ENCODE measurements around the gene SAC3D1.
"Not testable (repeated sequence)": the region's sequence is repeated elsewhere in the genome, so short reads cannot be mapped to it uniquely, and the experiment has no call there.

SAC3D1 gene

DNA sequence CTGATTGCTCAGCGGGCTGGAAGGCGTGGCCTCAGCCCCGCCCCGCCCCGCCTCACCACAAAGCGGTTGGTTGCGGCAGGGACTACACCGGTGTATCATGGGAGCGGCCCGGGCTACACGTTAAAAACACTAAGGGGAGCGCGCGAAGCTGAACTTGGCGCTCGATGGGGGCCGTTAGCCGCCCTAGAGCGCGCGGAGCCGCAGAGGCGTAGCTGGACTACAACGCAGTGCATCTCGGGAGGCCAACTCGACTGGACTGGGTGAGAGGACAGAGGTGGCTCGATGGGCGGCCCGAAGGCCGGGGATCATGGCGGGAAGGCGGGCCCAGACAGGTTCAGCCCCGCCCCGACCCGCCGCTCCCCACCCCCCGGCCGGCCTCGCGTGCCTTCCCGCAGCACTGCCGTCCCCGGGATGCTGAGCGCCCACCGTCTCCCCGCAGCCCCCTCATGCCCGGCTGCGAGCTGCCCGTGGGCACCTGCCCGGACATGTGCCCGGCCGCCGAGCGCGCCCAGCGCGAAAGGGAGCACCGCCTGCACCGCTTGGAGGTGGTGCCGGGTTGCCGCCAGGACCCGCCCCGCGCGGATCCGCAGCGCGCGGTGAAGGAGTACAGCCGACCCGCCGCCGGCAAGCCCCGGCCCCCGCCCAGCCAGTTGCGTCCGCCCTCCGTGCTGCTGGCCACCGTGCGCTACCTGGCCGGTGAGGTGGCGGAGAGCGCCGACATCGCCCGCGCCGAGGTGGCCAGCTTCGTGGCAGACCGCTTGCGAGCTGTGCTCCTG, at the start of gene SAC3D1:
TSS of gene SAC3D1 (plus strand) at position 364 of the 776 bp plus-strand sequence. CDS start at position 447, 83 bp downstream.
- DNase-seq (ENCODE audit: low read depth in 2 of 2): peak; percentile 76 to 79

DNA sequence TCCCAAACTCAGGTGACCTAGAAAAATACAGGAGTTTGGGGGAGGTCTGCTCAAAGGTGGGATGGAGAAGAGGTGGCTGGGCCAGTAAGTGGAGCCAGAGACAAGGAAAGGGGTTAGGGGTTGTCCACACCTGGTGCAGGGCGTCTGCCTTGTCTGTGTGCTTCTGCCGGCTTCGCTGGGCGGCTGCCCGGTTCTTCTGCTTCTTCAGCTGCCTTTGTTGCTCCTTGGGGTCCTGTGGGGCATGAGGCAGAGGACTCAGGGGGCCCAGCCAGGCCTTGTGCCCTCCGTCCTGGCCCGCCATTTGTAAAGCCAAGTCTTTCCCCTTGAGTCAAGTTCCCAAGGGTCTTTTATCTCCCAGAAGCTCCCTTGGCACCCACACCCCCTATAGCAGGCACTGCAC, 46.7 kb upstream of the SAC3D1 start:
- no peak for DNase-seq (ENCODE audit: low read depth in 2 of 2)

DNA sequence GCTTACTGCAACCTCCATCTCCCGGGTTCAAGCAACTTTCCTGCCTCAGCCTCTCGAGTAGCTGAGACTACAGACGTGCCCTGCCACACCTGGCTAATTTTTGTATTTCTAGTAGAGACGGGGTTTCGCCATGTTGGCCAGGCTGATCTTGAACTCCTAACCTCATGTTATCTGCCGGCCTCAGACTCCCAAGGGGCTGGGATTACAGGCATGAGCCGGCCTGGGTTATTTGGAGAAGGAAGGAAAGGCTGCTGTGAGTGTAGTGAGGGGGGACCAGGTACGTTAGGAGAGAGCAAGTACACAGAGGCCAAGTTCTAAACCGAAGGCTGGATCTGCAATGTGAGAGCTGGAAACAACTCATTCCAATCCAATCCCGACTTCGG, 44.7 kb upstream of the SAC3D1 start:
- no peak for DNase-seq (ENCODE audit: low read depth in 2 of 2)

DNA sequence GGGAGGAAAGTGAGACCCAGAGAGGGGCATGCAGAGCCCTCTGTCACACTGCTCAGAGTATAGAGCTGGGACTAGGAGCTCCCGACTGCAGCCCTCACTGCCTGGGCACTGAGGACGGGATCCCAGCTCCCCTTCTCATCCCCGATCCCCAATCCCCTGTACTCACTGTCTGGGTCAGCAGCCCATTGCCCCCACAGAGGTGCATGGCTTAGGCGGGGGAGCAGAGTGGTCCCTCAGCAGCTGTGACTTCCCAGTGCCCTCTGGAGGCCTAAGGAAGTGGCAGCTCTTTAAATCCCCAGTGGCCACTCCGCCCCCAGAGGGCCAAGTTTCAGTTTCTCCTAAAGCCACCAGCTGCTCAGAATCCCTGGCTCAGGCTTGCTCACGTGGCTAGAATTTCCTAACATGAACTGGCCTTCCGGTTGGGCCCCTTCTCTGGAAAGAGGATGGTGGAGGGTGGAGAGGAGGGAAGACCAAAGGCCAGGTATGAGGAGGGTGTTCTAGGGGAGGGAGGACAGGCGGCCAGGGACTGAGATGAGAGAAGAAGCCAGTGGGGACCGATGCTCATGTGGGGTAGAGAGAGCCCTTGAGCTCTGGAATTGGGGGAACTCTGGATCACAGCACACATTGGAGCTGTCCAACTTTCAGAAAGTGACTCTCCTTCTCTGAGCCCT, 44.2 kb upstream of the SAC3D1 start, which contains the start of gene BATF2:
TSS of gene BATF2 (minus strand) at position 262 of the 671 bp plus-strand sequence. CDS start at position 205, 57 bp downstream.
- DNase-seq (ENCODE audit: low read depth in 2 of 2): no peak

DNA sequence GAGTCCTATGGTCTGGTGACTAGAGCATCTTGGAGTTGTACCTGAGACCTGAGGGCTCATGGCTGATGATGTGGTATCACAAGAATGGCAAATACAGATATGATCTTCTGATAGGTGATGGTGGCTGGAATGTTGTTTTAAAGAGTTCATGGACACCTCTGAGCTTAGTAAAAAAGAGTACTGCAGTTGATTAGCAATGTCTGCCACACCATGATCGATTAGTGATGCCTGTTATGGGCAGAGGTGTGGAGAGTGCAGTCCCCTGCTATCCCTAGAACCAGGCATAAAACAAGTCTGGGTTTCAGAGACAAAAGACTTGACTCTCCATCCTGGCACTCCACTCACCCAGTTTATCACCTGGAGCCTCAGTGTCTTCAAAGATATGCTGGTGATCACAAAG, 42.9 kb upstream of the SAC3D1 start:
- no peak for DNase-seq (ENCODE audit: low read depth in 2 of 2)

DNA sequence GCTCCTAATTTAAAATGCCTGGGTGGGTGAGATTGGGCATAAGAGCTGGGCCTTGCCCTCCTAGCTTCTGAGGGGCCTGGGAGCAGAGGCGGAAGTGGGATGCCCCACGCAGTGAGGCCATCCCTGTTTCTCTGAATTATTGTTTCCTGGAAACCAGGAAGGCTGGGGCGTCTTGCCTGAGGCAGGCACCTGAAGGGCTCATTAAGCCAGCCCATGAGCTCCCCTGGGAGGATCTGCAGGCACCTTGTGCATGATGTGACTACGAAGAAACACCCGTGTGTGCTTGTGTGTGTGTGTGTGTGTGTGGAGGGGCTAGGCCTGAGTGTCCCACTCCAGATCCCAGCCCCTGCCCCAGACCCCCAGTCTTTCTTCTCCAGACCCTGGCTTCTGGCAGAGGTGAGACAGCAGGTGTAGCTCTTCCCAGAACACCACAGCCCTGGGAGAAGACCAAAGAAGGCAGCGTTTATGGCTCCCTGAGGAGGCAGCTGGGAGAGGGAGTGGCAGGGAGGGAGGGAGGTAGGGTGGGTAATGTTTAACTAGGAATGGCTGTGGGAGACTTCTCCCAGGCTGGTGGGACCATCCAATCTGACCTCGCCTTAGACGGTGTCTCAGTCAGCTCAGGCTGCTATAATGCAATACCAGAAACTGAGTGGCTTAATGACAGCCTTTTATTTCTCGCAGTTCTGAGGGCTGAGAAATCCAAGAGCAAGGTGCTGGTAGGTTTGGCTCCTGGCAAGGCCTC, 42.1 kb upstream of the SAC3D1 start:
- no peak for DNase-seq (ENCODE audit: low read depth in 2 of 2)

DNA sequence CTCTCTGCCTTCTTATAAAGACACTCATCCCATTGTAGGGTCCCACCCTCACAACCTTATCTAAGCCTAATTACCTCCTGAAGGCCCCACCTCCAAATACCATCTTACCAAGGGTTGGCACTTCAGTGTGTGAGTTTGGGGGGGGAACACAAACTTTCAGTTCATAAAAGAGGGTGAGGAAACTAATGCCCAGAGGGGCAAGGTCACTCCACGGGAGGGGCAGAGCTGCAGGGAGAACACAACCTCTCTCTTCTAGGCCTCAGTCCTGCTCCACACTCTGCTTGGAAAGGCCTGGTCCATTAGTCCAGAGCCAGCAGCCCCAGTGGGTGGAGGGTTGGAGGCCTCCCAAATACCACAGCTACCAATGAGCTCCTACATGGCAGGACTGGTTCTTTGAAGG, 41.5 kb upstream of the SAC3D1 start:
- no peak for DNase-seq (ENCODE audit: low read depth in 2 of 2)

DNA sequence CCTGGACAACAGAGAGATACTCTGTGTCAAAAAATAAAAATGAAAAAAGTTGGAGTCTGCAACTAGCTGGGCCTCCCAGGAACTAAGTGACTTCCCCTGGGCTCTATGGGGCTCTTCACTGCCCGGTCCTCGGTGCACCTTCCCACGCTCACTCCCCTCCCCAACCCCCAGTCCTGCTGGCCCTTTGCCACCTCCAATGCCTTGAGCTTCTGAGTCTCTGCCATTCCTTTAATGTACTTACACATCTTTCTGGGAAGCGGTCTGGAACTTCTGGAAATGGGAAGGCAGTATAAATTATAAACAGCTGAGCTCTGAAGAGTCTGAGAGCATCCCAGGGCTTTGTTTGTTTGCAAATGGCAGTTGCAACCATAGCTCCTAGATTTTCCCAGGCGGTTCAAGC, 38.3 kb upstream of the SAC3D1 start:
- no peak for DNase-seq (ENCODE audit: low read depth in 2 of 2)

DNA sequence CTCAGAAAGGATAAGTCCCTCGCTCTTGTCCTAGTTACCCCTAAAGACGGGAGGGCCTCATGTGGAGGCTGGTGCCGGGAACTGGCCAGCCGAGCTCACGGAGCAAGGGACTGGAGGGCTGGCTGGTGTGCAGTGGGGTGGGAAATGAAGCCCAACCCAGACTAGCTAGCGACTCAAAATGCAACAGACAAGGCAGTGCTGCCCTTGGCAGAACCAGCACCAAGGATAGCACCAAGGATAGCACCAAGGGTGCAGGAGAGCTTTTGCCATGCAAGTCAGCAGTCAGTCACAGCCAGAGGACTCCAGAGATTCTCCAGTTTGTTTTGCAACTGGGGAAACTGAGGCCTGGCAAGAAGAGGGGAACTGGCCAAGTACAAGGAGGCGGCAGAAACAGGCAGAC, 37.7 kb upstream of the SAC3D1 start:
- no peak for DNase-seq (ENCODE audit: low read depth in 2 of 2)

DNA sequence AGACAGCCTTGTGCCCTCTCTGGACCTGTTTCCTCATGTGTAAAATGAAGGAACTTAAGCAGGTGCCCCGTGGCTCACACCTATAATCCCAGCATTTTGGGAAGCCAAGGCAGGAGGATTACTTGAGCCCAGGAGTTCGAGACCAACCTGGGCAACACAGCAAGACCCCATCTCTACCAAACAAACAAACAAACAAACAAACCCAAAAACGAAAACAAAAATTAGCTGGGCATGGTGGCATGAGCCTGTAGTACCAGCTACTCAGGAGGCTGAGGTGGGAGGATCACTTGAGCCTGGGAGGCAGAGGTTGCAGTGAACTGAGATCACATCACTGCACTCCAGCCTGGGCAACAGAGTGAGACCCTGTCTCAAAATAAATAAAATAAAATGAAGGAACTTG, 37.0 kb upstream of the SAC3D1 start:
- not testable (repeated sequence) for DNase-seq (ENCODE audit: low read depth in 2 of 2)

DNA sequence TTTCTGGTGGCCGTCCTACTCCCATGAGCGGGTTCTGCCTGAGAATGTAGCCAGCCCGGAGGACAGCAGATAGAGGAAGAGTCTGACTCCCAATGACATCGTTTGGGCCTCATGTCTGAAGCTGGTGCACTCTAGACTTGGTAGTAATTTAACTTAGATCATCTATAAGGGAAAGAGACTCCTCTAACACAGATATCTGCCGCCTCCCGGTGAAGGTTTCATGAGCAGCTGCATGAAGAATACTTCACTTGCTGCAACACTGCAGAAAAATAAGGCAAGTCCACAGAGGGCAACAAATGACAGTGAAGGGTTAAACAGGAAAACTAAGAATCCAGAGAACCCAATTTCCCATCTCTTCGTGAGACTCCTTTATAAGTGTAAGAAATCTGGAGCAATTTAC, 33.0 kb upstream of the SAC3D1 start:
- DNase-seq (ENCODE audit: low read depth in 2 of 2): no peak

DNA sequence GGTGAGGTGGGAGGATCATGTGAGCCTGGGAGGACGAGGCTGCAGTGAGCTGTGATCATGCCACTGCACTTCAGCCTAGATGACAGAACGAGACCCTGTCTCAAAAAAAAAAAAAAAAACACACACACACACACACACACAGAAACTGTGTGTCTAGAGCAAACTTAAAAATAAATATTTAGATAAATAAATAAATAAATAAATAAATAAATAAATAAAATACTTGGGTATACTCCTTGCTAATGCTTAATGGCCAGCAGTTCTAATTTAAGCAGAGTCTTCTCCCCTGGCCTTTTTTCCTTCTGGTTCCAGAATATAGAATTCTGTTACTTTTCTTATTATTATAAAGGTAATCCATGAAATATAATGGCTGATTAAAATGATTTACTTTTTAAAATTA, 32.1 kb upstream of the SAC3D1 start:
- DNase-seq (ENCODE audit: low read depth in 2 of 2): no peak

DNA sequence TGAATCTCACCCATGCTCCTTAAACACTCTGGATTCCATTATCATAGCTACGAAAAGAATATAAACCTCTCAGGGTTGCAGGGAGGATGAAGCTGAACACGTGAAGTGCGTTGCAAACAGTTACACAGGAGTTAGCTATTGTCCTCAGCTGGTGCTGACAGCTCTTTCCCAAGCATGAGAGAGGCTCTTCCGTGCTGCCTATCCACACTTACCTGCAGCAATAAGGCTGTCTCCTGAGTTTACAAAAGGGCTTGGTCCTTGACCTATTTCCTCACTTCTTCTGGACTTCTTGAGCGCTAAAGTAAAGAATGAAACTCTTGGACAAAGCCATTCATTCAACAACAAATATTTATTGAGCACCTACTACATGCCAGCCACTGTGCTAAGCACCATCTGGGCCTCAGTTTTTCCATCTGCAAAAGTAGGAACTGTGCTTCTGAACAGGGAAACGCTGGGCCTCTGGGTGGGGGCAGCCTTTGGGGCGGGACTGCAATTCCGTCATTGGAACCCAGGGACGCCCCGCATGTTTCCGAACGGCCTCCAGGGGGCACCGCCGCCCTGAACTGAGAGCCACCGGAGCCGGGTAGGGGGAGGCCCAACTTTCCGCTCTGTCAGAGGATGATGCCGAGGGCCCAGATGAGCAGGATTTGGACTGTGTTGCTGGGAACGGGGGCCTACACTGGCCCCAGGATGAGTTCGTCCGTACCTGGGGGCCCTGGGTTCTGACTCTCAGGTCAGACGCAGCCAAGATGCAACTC, 27.7 kb upstream of the SAC3D1 start:
- DNase-seq (ENCODE audit: low read depth in 2 of 2): peak; percentile 83 to 91

DNA sequence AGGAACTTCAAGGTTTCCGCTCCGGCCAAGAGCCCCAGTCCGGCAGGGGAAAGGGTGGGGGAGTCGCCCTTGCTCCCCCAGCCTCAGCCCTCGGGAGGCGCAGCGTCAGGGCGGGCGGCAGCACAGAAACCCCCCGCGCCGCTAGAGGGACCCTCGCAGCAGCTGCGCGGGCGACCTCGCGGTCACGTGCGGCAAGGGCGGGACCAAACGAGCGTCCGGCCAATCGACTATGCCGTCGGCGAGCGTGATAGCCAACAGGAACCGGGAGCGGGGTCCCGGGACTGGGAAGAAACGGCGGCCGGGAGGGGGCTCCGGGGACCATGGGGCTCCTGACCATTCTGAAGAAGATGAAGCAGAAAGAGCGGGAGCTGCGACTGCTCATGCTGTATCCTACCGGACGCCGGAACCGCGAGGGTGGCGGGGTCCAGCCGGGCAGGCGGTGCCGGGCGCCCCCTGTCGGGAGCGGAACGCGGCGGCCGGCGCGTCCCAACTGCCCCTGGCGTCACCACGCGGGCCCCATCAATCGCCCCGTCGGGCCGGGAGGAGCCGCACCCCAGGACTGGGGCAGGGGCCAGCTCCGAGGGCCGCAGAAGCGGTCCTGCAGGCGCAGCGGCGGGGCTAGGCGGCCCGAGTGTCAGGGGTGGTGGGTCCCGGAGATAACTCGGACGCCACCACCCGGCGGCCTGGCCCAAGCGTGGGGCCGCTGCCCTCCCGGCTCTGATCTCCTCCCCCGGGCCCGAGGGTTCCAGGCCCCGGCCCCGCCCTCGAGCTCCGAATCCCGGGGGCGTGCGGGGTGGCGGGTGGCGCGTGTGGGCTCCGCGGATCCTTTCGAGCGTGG, 26.9 kb upstream of the SAC3D1 start, which contains the start of gene ARL2:
TSS of gene ARL2 (plus strand) at position 273 of the 838 bp plus-strand sequence. CDS start at position 321, 48 bp downstream.
- DNase-seq (ENCODE audit: low read depth in 2 of 2): peak; percentile 73 to 77

DNA sequence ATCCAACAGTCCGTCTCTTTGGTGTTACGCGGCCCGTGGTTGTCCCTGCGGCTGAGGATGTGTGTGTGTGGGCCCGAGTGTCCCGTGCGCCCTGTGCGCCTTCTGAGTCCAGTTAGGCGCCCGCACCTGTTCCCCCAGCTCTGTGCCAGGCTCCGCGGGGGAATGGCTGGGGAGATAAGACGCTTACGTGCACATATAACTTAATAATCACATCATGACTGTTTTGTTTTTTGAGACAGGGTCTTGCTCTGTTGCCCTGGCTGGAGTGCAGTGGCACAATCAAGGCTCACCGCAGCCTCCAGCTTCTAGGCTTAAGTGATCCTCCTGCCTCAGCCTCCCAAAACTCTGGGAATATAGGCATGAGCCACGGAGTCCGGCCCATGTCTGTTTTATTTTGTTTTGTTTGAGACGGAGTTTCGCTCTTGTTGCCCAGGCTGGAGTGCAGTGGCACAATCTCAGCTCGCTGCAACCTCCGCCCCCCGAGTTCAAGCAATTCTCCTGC, 26.2 kb upstream of the SAC3D1 start:
- DNase-seq (ENCODE audit: low read depth in 2 of 2): peak in 1 of 2 donors; percentile 13

DNA sequence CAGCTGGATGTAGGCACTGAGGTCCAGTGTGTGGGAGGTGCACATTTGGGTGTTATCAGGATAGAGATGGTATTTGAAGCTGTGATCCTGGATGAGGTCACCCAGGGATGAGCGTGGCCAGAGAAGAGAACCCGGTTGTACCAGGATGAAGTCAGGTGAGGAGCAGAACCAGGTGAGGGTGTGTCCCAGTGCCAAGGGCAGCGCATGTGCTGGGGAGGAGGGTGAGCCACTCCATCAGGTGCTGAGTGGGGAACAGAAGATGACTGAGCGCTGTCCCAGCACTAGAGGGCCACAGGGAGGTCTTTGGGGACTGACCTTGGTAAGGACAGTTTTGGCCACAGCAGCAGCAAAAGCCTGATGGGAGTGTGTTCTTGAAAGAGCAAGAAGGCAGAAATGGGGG, 24.3 kb upstream of the SAC3D1 start:
- no peak for DNase-seq (ENCODE audit: low read depth in 2 of 2)

DNA sequence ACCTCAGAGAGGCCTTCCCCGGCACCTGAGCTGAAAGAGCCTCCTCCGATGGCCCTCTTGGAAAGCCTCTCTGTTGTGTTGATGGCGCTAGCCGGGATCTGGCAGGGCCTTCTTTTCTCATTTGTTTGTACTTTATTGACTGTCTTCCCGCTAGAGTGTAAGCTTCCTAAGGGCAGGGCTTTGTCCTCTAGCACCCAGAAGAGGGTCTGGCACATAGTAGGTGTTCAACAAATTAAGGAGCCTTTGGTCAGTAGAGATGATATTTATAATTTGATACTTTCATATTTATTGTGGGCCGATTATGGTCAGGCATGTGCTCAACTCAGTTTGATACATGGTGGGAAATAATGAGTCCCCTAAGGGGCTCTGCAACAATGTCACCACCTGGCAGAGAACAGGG, 23.1 kb upstream of the SAC3D1 start:
- DNase-seq (ENCODE audit: low read depth in 2 of 2): no peak

DNA sequence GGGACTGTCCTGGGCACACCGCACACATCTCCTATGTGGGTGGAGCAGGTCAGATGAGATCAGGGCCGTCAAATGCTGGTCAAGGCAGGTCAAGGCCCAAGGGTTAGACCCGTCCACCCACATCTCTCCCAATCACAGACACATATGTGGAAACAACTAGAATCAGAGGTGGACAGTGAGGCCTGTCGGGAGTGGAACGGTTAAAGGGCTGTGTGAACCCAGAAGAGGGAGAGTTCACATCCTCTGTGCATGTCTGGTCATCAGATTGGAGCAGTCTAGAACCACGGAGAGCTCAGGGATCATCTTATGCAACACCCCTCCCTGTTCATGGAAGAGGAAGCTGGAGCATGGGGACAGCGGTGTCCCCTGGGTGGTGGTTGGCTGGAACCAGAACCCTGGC, 21.2 kb upstream of the SAC3D1 start:
- no peak for DNase-seq (ENCODE audit: low read depth in 2 of 2)

DNA sequence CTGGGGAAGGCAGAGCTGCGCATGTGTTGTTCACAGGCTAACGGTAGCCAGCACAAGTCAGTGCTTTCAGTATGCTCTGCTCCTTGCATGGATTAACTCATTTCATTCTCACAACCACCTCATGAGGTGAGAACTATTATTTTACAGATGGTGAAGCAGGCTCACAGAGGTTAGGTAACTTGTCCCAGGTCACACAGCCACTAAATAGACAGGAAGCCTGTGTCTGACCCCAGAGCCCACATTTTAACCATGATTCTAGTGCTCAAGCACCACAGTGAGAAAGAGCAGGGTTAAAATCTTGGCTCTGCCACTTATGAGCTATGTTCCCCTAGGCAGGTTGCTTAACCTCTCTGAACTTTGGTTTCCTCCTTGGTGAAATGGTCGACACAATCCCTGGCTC, 20.0 kb upstream of the SAC3D1 start:
- DNase-seq (ENCODE audit: low read depth in 2 of 2): no peak

DNA sequence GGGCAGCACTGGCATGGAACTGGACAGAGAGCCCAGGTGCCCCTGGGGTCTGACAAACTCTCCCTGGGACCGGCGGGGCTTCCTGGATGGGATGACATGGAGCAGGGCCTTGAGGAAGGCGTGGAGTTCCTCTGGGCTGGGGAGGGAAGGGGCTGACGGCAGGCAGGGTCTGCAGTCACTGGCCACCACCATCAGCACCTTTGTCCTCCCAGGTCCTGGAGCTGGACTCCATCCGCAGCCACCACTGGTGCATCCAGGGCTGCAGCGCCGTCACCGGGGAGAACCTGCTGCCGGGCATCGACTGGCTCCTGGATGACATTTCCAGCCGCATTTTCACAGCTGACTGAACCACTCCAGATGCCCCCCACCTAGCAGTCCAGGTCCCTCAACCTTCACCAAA, 19.5 kb upstream of the SAC3D1 start:
- DNase-seq (ENCODE audit: low read depth in 2 of 2): no peak

DNA sequence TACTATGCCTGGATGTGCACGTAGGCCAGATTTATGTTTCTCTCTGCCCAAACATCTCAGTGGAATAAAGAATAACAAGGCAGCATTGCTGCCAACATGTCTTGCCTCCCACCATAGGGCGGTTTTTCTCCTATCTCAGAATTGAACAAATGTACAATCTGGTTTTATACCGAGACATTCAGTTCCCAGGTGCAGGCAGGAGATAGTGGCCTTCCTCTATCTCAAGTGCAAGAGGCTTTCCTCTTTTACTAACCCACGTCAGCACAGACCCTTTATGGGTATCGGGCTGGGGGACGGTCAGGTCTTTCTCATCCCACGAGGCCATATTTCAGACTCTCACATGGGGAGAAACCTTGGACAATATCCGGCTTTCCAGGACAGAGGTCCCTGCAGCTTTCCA, 17.5 kb upstream of the SAC3D1 start:
- DNase-seq (ENCODE audit: low read depth in 2 of 2): not testable (repeated sequence)

Measured in activated CD4-positive, alpha-beta T cell treated with anti-CD3 and anti-CD28 coated beads for 24 hours (primary cell).